ENCODE results near the gene HERC3. TPM values are rescaled to one million over a fixed set of nuclear protein-coding genes. Genes with fewer than 3 reads are reported as not detected.

HERC3 gene
- total and polyA plus RNA-seq, 2 donors (not counting 3 experiments of a cell fraction or from before 2014, with no cell fraction given), result 6.3 to 21.2 TPM

GRCh38 chr4:88742561-88742960 lies 150.3 kb downstream of the HERC3 start:
- Histone ChIP-seq H3K4me1 (ENCODE audit: control insufficient read depth, extremely low read depth, insufficient read depth, low read length) (no peaks in the 10 kb centered on the region), H3K9ac (replicated peaks; ENCODE audit: extremely low read depth, insufficient read depth, low read length) (no peak overlapping the region), H3K9me1 (replicated peaks; ENCODE audit: control insufficient read depth, extremely low read depth, insufficient read depth, low read length) (no peaks in the 10 kb centered on the region), H4K20me1 (replicated peaks; ENCODE audit: control insufficient read depth, extremely low read depth, insufficient read depth, low read length) (no peaks in the 10 kb centered on the region), H2AFZ (ENCODE audit: low read depth, low read length) (no peak overlapping the region), H3K4me2 (ENCODE audit: insufficient read depth, low read length) (no peak overlapping the region), H3K27me3 (ENCODE audit: control insufficient read depth in 2 of 2, insufficient read depth in 2 of 2, low read length in 2 of 2) (no peaks in the 10 kb centered on the region), H3K79me2 (ENCODE audit: control insufficient read depth, insufficient read depth, low read length) (no peaks in the 10 kb centered on the region), H3K27ac (ENCODE audit: insufficient read depth, low read depth, low read length) (no peak overlapping the region), H3K4me3 (replicated peaks in 1 of 3; ENCODE audit: insufficient read depth in 1 of 3, low read depth in 1 of 3, low read length in 3 of 3) (no peak overlapping the region), H3K36me3 (ENCODE audit: control insufficient read depth in 2 of 2, extremely low read depth in 1 of 2, insufficient read depth in 2 of 2, low read length in 2 of 2) (peaks cover 0 to 4% of the 10 kb centered on the region in 2 experiments), H3K9me3 (replicated peaks; ENCODE audit: control insufficient read depth, insufficient read depth, low read length) (no peaks in the 10 kb centered on the region)
- dilution Hi-C loops (cut with MboI; ENCODE audit: extremely low pct_ligation_motif_present, low sequenced_read_pairs) (no loop called here), intact Hi-C loops (cut with micrococcal nuclease) (no loop called here)
- no TSS peak for BruUV-seq (replicated peaks)
- ChIA-PET POLR2A (no interaction called here), CTCF (interaction anchor here (1.1 to 2.1 kb wide), 4 partner anchors 14 to 203 kb away, joined by 4 to 5 read pairs (median 5); no protein-coding TSS in a partner anchor)
- no peak for DNase-seq (ENCODE audit: low read depth, low spot score)
- TF ChIP-seq JUN (IDR thresholded peaks at IDR 0.05; ENCODE audit: borderline replicate concordance, insufficient read depth, insufficient read length, low read depth), result no peak
- no peak for TF ChIP-seq FOS (IDR thresholded peaks at IDR 0.05; ENCODE audit: borderline replicate concordance, insufficient read depth, low read length)
- no peak for TF ChIP-seq GATA2 (IDR thresholded peaks at IDR 0.05; ENCODE audit: insufficient read depth, insufficient read length, low read depth, low read length)
- no peak for TF ChIP-seq CTCF (IDR thresholded peaks at IDR 0.05; ENCODE audit: extremely low read depth in 1 of 2, insufficient read depth in 1 of 2, low read depth in 1 of 2, low read length in 2 of 2)
- no peak for TF ChIP-seq POLR2A (IDR thresholded peaks at IDR 0.05; ENCODE audit: low read depth, low read length)
- no peak for TF ChIP-seq POLR2AphosphoS5 (IDR thresholded peaks at IDR 0.05; ENCODE audit: insufficient read depth, low read depth, low read length)
- no peak for TF ChIP-seq MAX (IDR thresholded peaks at IDR 0.05; ENCODE audit: insufficient read depth, insufficient read length)
- TF ChIP-seq EZH2 (IDR thresholded peaks at IDR 0.05; ENCODE audit: borderline replicate concordance, low read depth, low read length, severe bottlenecking), result no peak
- TF ChIP-seq MYC (IDR thresholded peaks at IDR 0.05; ENCODE audit: low read depth, low read length), result no peak
- FAIRE-seq, result peak; percentile 38

Measured in endothelial cell of umbilical vein (primary cell).